ENCODE measurements around the gene CCDC50.

Gene CCDC50

GRCh38 chr3:191328962-191329653 is at the start of gene CCDC50:
CCDC50 (plus strand) TSS chr3:191329394; CDS start chr3:191329675, 281 bp downstream.
- DNase-seq (ENCODE audit: low spot score), result peak; percentile 89

- DNase-seq (ENCODE audit: low spot score), result no peak
Measured at GRCh38 chr3:191280111-191280510, 49.1 kb upstream of the CCDC50 start.

GRCh38 chr3:191280882-191281281 is 48.3 kb upstream of the CCDC50 start:
- no peak for DNase-seq (ENCODE audit: low spot score)

GRCh38 chr3:191282251-191283185 is 46.7 kb upstream of the CCDC50 start:
- no peak for DNase-seq (ENCODE audit: low spot score)

- no peak for DNase-seq (ENCODE audit: low spot score)
Measured at GRCh38 chr3:191283400-191283799, 45.8 kb upstream of the CCDC50 start.

- no peak for DNase-seq (ENCODE audit: low spot score)
Measured at GRCh38 chr3:191290311-191291025, 38.7 kb upstream of the CCDC50 start.

GRCh38 chr3:191292243-191293015 is 36.8 kb upstream of the CCDC50 start:
- DNase-seq (ENCODE audit: low spot score), result no peak

GRCh38 chr3:191294291-191294690 is 34.9 kb upstream of the CCDC50 start:
- DNase-seq (ENCODE audit: low spot score), result no peak

GRCh38 chr3:191296041-191296541 is 33.1 kb upstream of the CCDC50 start:
- DNase-seq (ENCODE audit: low spot score), result no peak

GRCh38 chr3:191298846-191299245 is 30.3 kb upstream of the CCDC50 start:
- no peak for DNase-seq (ENCODE audit: low spot score)

- DNase-seq (ENCODE audit: low spot score), result no peak
Measured at GRCh38 chr3:191300422-191300821, 28.8 kb upstream of the CCDC50 start.

- DNase-seq (ENCODE audit: low spot score), result no peak
Measured at GRCh38 chr3:191301017-191301416, 28.2 kb upstream of the CCDC50 start.

GRCh38 chr3:191301782-191302411 is 27.3 kb upstream of the CCDC50 start:
- no peak for DNase-seq (ENCODE audit: low spot score)

GRCh38 chr3:191302451-191302850 is 26.7 kb upstream of the CCDC50 start:
- no peak for DNase-seq (ENCODE audit: low spot score)

GRCh38 chr3:191303596-191303995 is 25.6 kb upstream of the CCDC50 start:
- no peak for DNase-seq (ENCODE audit: low spot score)

- DNase-seq (ENCODE audit: low spot score), result no peak
Measured at GRCh38 chr3:191306428-191306827, 22.8 kb upstream of the CCDC50 start.

GRCh38 chr3:191307341-191307740 is 21.9 kb upstream of the CCDC50 start:
- DNase-seq (ENCODE audit: low spot score), result no peak

- no peak for DNase-seq (ENCODE audit: low spot score)
Measured at GRCh38 chr3:191313296-191313695, 15.9 kb upstream of the CCDC50 start.

- no peak for DNase-seq (ENCODE audit: low spot score)
Measured at GRCh38 chr3:191314109-191314728, 15.0 kb upstream of the CCDC50 start.

- DNase-seq (ENCODE audit: low spot score), result no peak
Measured at GRCh38 chr3:191316876-191317603, 12.2 kb upstream of the CCDC50 start.

Measured in AG20443 (cell line).